Natural killer cell (primary cell): ENCODE results near the gene DUSP22. TPM values are rescaled to one million over a fixed set of nuclear protein-coding genes. Genes with fewer than 3 reads are reported as not detected.

Experiments
- ATAC-seq, 3 donors: fragments of 150-1000 bp in 2 of 3; fragments of 200-7000 bp in 1 of 3; cut with Tn5 transposase; 1 replicate in 1 of 3; 2 replicates in 2 of 3; pipeline ENCODE4 v1.10.0; 2021; ENCODE audit warnings: mild to moderate bottlenecking in 2 of 3, moderate library complexity in 2 of 3
- DNase-seq, 2 donors: peaks; one replicate each; pipeline versions ENCODE4 v3.0.0 to v3.0.0-alpha.2; 2013 to 2021; ENCODE audit warnings: mixed read lengths in 1 of 2
- H3K27ac ChIP-seq: one replicate; pipeline ENCODE4 v1.5.1; 2013; ENCODE audit warnings: mild to moderate bottlenecking, low read length
- H3K27me3 ChIP-seq: one replicate; pipeline ENCODE4 v1.6.1; 2013; ENCODE audit warnings: low read length; ENCODE audit not compliant: control insufficient read depth, insufficient read depth
- H3K36me3 ChIP-seq: one replicate; pipeline ENCODE4 v1.6.1; 2013; ENCODE audit warnings: low read length; ENCODE audit not compliant: control insufficient read depth, insufficient read depth
- H3K4me1 ChIP-seq: one replicate; pipeline ENCODE4 v1.6.1; 2013; ENCODE audit warnings: low read length; ENCODE audit not compliant: control insufficient read depth, insufficient read depth
- H3K4me3 ChIP-seq: one replicate; pipeline ENCODE4 v1.5.1; 2013; ENCODE audit warnings: low read length
- H3K9me3 ChIP-seq: one replicate; pipeline ENCODE4 v1.6.1; 2013; ENCODE audit warnings: low read length; ENCODE audit not compliant: control insufficient read depth, insufficient read depth
- H3K27ac Mint-ChIP-seq, 2 donors: one replicate each; pipeline ENCODE4 v1.8.0; 2022; ENCODE audit warnings: mild to moderate bottlenecking in 2 of 2, mixed read lengths in 2 of 2, moderate library complexity in 1 of 2
- H3K27me3 Mint-ChIP-seq, 2 donors: one replicate each; pipeline ENCODE4 v1.8.0; 2022; ENCODE audit warnings: low read depth in 2 of 2, mixed read lengths in 2 of 2
- H3K36me3 Mint-ChIP-seq: one replicate; pipeline ENCODE4 v1.8.0; 2022; ENCODE audit warnings: mixed read lengths
- H3K4me1 Mint-ChIP-seq, 2 donors: one replicate each; pipeline ENCODE4 v1.8.0; 2022; ENCODE audit warnings: mixed read lengths in 2 of 2
- H3K4me3 Mint-ChIP-seq: one replicate; pipeline ENCODE4 v1.8.0; 2022; ENCODE audit warnings: mild to moderate bottlenecking, moderate library complexity, mixed read lengths
- H3K9me3 Mint-ChIP-seq, 2 donors: one replicate each; pipeline ENCODE4 v1.8.0; 2022; ENCODE audit warnings: mixed read lengths in 2 of 2
- CTCF ChIP-seq: fragments of 200-600 bp; IDR thresholded peaks from one replicate; pipeline ENCODE4 v1.8.0; 2022; ENCODE audit warnings: antibody characterized with exemption
- WGBS: methylation state at CpG from one replicate; pipeline ENCODE4 v1.1.7; 2013; ENCODE audit warnings: missing lambda C conversion rate; ENCODE audit not compliant: insufficient coverage; 5-methylcytosine and 5-hydroxymethylcytosine counted together
- intact Hi-C: fragments of 100-400 bp; cut with micrococcal nuclease; formaldehyde crosslinking; loops from one replicate; pipeline ENCODE4 v1.14.2; 2022
- total RNA-seq, 4 donors: library from RNA; stranded (reverse); fragments of 120-200 nt in 1 of 4; gene quantifications; one replicate each; pipeline versions ENCODE4 v1.2.3 to v1.2.4, GENCODE V29; 2013 to 2022

DUSP22 gene
- total RNA-seq, 3 donors from 2014 or later (not counting 1 experiment from before 2014, with no cell fraction given), result 50.4 to 61.5 (median 56.6) TPM

- H3K9me3 ChIP-seq, result peaks cover 12% of the 10 kb centered on the region
- Mint-ChIP-seq H3K27ac (peak overlapping the region; percentile 2 to 12), H3K27me3 (no peaks in the 10 kb centered on the region), H3K9me3 (no peaks in the 10 kb centered on the region), H3K4me1 (peaks cover 18 to 36% of the 10 kb centered on the region in 2 donors), H3K36me3 (no peaks in the 10 kb centered on the region), H3K4me3 (no peak overlapping the region)
- H3K36me3 ChIP-seq, result no peaks in the 10 kb centered on the region
- TF ChIP-seq CTCF, result no peak
- H3K27ac ChIP-seq, result no peak overlapping the region
- H3K4me3 ChIP-seq, result no peak overlapping the region
- WGBS, result 78% methylated on average over 5 of the region's 5 CpGs
- DNase-seq (no peak), ATAC-seq (no peak)
- no peaks in the 10 kb centered on the region for H3K27me3 ChIP-seq
- peaks cover 41% of the 10 kb centered on the region for H3K4me1 ChIP-seq
- intact Hi-C loops, result no loop called here
Observed at GRCh38 chr6:360349-360748, 68.1 kb downstream of the DUSP22 start.

DNA sequence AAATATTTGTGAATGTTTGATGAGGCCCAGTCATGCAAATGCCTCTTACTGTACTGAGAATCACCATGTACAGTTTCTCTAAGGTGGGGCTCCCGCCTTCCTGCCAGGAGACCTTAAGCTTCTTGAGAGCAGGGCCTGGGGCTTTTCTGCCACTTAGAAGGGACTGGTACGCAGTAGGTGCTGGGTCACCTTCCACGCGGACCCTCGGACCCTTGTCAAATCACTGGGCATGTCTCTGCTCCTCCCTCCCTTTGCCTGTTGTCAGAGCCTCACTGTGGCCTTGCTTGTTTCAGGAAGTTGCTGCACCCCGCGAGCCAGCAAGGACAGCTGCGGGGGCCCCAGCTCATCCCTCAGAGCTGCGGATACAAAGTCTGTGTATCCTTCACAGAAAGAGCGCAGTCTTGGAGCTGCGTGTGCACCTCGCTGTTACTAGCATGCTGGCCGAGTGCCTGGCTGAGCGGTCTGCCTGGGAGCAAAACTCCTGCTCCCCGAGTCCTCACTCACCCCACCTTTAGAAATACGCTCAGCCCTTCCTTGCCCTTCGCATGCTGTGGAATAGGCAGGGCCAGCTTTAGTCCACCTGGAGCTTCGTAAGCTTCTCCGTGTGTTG lies 68.6 kb downstream of the DUSP22 start:
- no peak overlapping the region for H3K4me3 Mint-ChIP-seq
- H3K9me3 Mint-ChIP-seq, result no peaks in the 10 kb centered on the region
- no peak for TF ChIP-seq CTCF
- DNase-seq (no peak), ATAC-seq (no peak)
- H3K36me3 Mint-ChIP-seq, result no peaks in the 10 kb centered on the region
- Histone ChIP-seq H3K27ac (no peak overlapping the region), H3K4me1 (peaks cover 41% of the 10 kb centered on the region), H3K36me3 (no peaks in the 10 kb centered on the region), H3K4me3 (no peak overlapping the region), H3K27me3 (no peaks in the 10 kb centered on the region), H3K9me3 (peaks cover 12% of the 10 kb centered on the region)
- no peaks in the 10 kb centered on the region for H3K27me3 Mint-ChIP-seq
- intact Hi-C loops, result no loop called here
- WGBS, result 80% methylated on average over 19 of the region's 19 CpGs
- peak overlapping the region in 1 of 2 donors; percentile 2 for H3K27ac Mint-ChIP-seq
- H3K4me1 Mint-ChIP-seq, result peaks cover 18 to 36% of the 10 kb centered on the region in 2 donors

GRCh38 chr6:361411-362132 lies 69.3 kb downstream of the DUSP22 start:
- Mint-ChIP-seq H3K4me1 (peaks cover 18 to 36% of the 10 kb centered on the region in 2 donors), H3K27me3 (peaks cover 0 to 4% of the 10 kb centered on the region in 2 donors), H3K9me3 (no peaks in the 10 kb centered on the region), H3K36me3 (no peaks in the 10 kb centered on the region), H3K27ac (no peak overlapping the region), H3K4me3 (no peak overlapping the region)
- intact Hi-C loops, result no loop called here
- ATAC-seq (no peak), DNase-seq (no peak)
- TF ChIP-seq CTCF, result no peak
- 84% methylated on average over 16 of the region's 16 CpGs for WGBS
- no peak overlapping the region for H3K27ac ChIP-seq
- peaks cover 12% of the 10 kb centered on the region for H3K9me3 ChIP-seq
- H3K36me3 ChIP-seq, result no peaks in the 10 kb centered on the region
- no peak overlapping the region for H3K4me3 ChIP-seq
- peaks cover 39% of the 10 kb centered on the region for H3K4me1 ChIP-seq
- H3K27me3 ChIP-seq, result no peaks in the 10 kb centered on the region
